A673 (cell line): Measurements from ENCODE around the gene RGL3. TPM values are rescaled to one million over a fixed set of nuclear protein-coding genes. Genes with fewer than 3 reads are reported as not detected.
"Not testable (repeated sequence)": the region's sequence is repeated elsewhere in the genome, so short reads cannot be mapped to it uniquely, and the experiment has no call there.

ENCODE experiments used
- BruUV-seq: library from RNA; stranded (reverse); fragments of 400-500 nt; replicated peaks from 2 replicates; lab custom pipeline; 2021; lab: Mats Ljungman, UMichigan
- CTCF ChIA-PET: fragments of 300-600 bp; sonication (Branson Sonifier 250); formaldehyde crosslinking; loops from one replicate; lab custom pipeline; 2022; ENCODE audit warnings: antibody characterized with exemption; lab: Charles Lee
- POLR2A ChIA-PET: fragments of 300-600 bp; sonication (Branson Sonifier 250); formaldehyde crosslinking; loops from one replicate; lab custom pipeline; 2022; ENCODE audit warnings: antibody characterized with exemption; ENCODE audit not compliant: low non-redundant PET; lab: Charles Lee
- DNase-seq: peaks from one replicate; pipeline ENCODE4 v3.0.0-alpha.2; 2015; ENCODE audit warnings: low spot score
- H3K27ac ChIP-seq: fragments of 200-600 bp; sonication (generic); 2 replicates; pipeline ENCODE4 v1.5.1; 2016; ENCODE audit warnings: mixed run types, low read depth, mild to moderate bottlenecking, mixed read lengths, antibody characterized with exemption, low read length; ENCODE audit not compliant: poor library complexity, severe bottlenecking
- H3K27me3 ChIP-seq: fragments of 200-600 bp; sonication (generic); replicated peaks from 2 replicates; pipeline ENCODE4 v1.6.1; 2017; ENCODE audit warnings: mixed run types, low read depth, mild to moderate bottlenecking, mixed read lengths, antibody characterized with exemption, low read length; ENCODE audit not compliant: insufficient read depth, poor library complexity
- H3K36me3 ChIP-seq: fragments of 200-600 bp; sonication (generic); 2 replicates; pipeline ENCODE4 v1.6.1; 2016; ENCODE audit warnings: mixed run types, mild to moderate bottlenecking, mixed read lengths, antibody characterized with exemption, low read length; ENCODE audit not compliant: insufficient read depth, poor library complexity, severe bottlenecking
- H3K4me1 ChIP-seq: fragments of 200-600 bp; sonication (generic); 2 replicates; pipeline ENCODE4 v1.6.1; 2017; ENCODE audit warnings: mixed run types, mild to moderate bottlenecking, mixed read lengths, antibody characterized with exemption, low read length; ENCODE audit not compliant: insufficient read depth, poor library complexity, severe bottlenecking
- H3K4me3 ChIP-seq: fragments of 200-600 bp; sonication (generic); 2 replicates; pipeline ENCODE4 v1.5.1; 2016; ENCODE audit warnings: low read depth, mixed run types, mild to moderate bottlenecking, mixed read lengths, low read length; ENCODE audit not compliant: poor library complexity, severe bottlenecking
- H3K9me3 ChIP-seq: fragments of 200-600 bp; sonication (generic); 2 replicates; pipeline ENCODE4 v1.6.1; 2016; ENCODE audit warnings: mixed run types, low read depth, mild to moderate bottlenecking, mixed read lengths, antibody characterized with exemption, low read length; ENCODE audit not compliant: poor library complexity, severe bottlenecking
- EZH2 ChIP-seq: fragments of 200-600 bp; sonication (generic); IDR thresholded peaks from 2 replicates; pipeline ENCODE4 v1.6.1; 2017; ENCODE audit warnings: borderline replicate concordance, low read depth, mild to moderate bottlenecking, mixed read lengths, antibody characterized with exemption, low read length; ENCODE audit not compliant: poor library complexity, severe bottlenecking
- intact Hi-C: fragments of 100-400 bp; cut with micrococcal nuclease; formaldehyde crosslinking; loops from one replicate; pipeline ENCODE4 v1.10.0; 2022; ENCODE audit not compliant: unreplicated experiment
- total RNA-seq: library from RNA; stranded (reverse); gene quantifications from 2 replicates; pipeline ENCODE4 v1.2.3, GENCODE V29; 2021
- TF ChIP-seq, protein P1 (sequence below): fragments of 300-800, 200-600 bp; sonication (generic); conservative IDR thresholded peaks from 2 replicates; pipeline ENCODE4 v1.5.1; 2017; ENCODE audit warnings: low read depth, mild to moderate bottlenecking, antibody characterized with exemption, low read length, moderate library complexity, mixed read lengths

The RGL3 gene
- total RNA-seq, 1 experiment from 2014 or later = not detected

DNA sequence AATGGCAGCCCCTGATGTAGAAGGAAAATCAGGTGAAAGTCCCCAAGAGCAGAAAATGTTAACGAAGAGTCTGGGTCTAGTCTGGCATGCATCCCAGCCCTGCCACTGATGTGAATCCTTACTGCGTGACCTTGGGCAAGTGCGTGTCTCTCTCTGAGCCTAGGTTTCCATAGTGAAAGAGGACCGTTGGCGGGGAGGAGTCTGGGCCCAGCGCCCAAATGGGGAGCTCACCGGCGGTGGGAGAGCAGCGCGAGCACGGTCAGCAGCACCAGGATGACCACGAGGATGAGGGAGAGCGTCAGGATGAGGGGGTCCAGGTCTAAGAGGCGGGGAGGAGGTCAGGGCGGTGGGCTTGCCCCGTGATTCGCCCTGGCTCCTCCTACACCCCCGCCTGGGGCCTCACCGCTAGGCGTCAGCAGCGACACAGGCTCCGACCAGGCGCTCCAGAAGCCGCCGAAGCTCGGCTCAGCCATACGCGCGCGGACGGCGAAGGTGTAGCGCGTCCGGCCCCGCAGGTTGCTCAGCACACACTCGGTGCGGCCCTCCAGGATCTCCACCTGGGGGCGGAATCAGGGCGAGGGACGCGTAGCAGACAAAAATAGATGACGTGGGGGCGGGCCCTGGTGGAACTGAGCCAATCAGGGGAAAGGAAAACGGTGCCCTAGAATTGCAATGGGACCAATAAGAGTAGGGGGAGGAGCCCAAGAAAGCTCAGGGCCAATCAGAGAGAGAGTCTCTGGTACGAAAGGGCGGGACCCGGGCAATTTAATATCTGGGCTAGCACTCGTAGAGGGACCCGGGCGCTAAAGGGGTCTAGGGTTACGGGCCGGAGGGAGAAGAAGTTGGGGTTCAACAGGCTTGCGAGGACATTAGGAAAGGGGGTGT lies 38.2 kb downstream of the RGL3 start:
- intact Hi-C loops = loop anchor here (5.0 kb wide), 2 partner anchors 56 to 89 kb away; partner anchors contain the start of genes ODAD3 and PRKCSH
- DNase-seq = peak; percentile 99
- POLR2A ChIA-PET = interaction anchor here (0.6 to 0.7 kb wide), 4 partner anchors 8 to 49 kb away, joined by 3 to 6 read pairs (median 4); no protein-coding TSS in a partner anchor
- no peaks in the 10 kb centered on the region for H3K27me3 ChIP-seq
- peak overlapping the region; percentile 53 for H3K4me3 ChIP-seq
- H3K9me3 ChIP-seq = no peaks in the 10 kb centered on the region
- H3K27ac ChIP-seq = peak overlapping the region; percentile 34
- TF ChIP-seq EZH2 = no peak
- TF ChIP-seq, protein P1, sequence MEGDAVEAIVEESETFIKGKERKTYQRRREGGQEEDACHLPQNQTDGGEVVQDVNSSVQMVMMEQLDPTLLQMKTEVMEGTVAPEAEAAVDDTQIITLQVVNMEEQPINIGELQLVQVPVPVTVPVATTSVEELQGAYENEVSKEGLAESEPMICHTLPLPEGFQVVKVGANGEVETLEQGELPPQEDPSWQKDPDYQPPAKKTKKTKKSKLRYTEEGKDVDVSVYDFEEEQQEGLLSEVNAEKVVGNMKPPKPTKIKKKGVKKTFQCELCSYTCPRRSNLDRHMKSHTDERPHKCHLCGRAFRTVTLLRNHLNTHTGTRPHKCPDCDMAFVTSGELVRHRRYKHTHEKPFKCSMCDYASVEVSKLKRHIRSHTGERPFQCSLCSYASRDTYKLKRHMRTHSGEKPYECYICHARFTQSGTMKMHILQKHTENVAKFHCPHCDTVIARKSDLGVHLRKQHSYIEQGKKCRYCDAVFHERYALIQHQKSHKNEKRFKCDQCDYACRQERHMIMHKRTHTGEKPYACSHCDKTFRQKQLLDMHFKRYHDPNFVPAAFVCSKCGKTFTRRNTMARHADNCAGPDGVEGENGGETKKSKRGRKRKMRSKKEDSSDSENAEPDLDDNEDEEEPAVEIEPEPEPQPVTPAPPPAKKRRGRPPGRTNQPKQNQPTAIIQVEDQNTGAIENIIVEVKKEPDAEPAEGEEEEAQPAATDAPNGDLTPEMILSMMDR = peak; percentile 83
- no peaks in the 10 kb centered on the region for H3K36me3 ChIP-seq
- H3K4me1 ChIP-seq = peaks cover 26% of the 10 kb centered on the region
- BruUV-seq = no TSS peak
- CTCF ChIA-PET = interaction anchor here (0.6 to 1.5 kb wide), 16 partner anchors 11 to 255 kb away, joined by 3 to 14 read pairs (median 3); partner anchors contain the start of genes CCDC159, ODAD3, PRKCSH and RAB3D

DNA sequence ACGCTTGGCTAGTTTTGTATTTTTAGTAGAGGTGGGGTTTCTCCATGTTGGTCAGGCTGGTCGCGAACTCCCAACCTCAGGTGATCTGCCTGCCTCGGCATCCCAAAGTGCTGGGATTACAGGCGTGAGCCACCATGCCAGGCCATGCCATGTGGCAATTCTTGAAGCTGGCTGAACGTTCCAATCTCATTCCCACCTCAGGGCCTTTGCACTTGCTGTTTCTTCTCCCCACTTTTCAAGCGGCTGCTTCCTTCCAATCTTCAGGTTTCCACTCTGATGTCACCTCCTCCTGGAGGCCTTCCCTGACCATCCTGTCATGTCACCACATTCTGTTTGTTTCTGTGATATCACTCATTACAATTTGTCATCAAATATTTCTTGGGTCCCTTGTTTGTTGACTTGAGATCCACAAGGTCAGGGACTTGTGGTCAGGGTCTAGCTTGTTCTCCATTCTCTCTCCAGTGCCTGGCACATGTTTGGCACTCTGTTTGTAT lies 39.2 kb downstream of the RGL3 start:
- no peak overlapping the region for H3K27ac ChIP-seq
- intact Hi-C loops = loop anchor here (5.0 kb wide), 2 partner anchors 57 to 88 kb away; partner anchors contain the start of genes ODAD3 and PRKCSH
- H3K4me3 ChIP-seq = no peak overlapping the region
- H3K36me3 ChIP-seq = no peaks in the 10 kb centered on the region
- H3K4me1 ChIP-seq = peaks cover 33% of the 10 kb centered on the region
- CTCF ChIA-PET = interaction anchor here (0.7 kb wide), 1 partner anchor 433 kb away, joined by 6 read pairs; no protein-coding TSS in a partner anchor
- POLR2A ChIA-PET = no interaction called here
- no peak for DNase-seq
- TF ChIP-seq EZH2 = no peak
- TF ChIP-seq, protein P1 = no peak
- TSS peak; percentile 54 for BruUV-seq
- H3K9me3 ChIP-seq = no peaks in the 10 kb centered on the region
- H3K27me3 ChIP-seq = no peaks in the 10 kb centered on the region

DNA sequence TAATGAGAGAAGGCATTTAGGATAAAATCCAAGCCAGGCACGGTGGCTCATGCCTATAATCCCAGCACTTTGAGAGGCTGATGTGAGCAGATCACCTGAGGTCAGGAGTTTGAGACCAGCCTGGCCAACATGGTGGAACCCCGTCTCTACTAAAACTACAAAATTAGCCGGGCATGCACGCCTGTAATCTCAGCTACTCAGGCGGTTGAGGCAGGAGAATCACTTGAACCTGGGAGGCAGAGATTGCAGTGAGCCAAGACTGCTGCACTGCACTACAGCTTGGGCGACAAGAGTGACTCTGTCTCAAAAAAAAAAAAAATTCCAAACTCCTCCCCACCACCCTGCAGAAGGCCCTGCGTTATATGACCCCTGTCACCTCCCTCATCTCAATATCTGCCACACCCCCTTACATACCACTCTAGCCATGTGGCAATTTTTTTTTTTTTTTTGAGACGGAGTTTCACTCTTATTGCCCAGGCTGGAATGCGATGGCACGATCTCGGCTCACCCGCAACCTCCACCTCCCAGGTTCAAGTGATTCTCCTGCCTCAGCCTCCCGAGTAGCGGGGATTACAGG lies 39.8 kb downstream of the RGL3 start:
- H3K4me3 ChIP-seq, BruUV-seq, intact Hi-C loops, H3K27me3 ChIP-seq, POLR2A ChIA-PET, H3K9me3 ChIP-seq, H3K36me3 ChIP-seq, H3K27ac ChIP-seq, DNase-seq: not testable (repeated sequence)
- CTCF ChIA-PET = interaction anchor here (0.7 kb wide), 1 partner anchor 432 kb away, joined by 6 read pairs; no protein-coding TSS in a partner anchor
- peaks cover 32% of the 10 kb centered on the region for H3K4me1 ChIP-seq
